ENCODE results near the gene OSER1. TPM values are rescaled to one million over a fixed set of nuclear protein-coding genes. Genes with fewer than 3 reads are reported as not detected.
A peak's percentile ranks its signal among the peaks of the same experiment; 100 is the strongest.

The OSER1 gene
- polyA plus RNA-seq, 1 of the 3 experiments (the other 2 are of a cell fraction): 22.3 TPM

DNA sequence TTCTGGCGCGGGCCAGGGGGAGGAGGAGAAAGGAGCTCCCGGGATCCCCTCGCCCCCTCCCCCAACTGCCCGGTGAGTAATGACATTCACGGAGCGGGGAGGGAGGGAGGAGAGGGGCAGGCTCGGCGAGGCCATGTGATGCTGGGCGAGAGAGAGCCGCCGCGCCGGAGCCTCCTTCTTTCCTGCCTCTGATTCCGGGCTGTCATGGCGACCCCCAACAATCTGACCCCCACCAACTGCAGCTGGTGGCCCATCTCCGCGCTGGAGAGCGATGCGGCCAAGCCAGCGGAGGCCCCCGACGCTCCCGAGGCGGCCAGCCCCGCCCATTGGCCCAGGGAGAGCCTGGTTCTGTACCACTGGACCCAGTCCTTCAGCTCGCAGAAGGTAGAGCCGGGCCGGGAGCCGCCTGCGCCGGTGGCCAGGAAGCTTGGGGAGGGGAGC, 36.6 kb upstream of the OSER1 start, which contains the start of gene GDAP1L1:
Gene GDAP1L1, plus strand, starts transcription at position 178 of the 441 bp plus-strand sequence. Its CDS starts 27 bp downstream, at position 205.
- Histone ChIP-seq H3K36me3 (replicated peaks in 1 of 2; ENCODE audit: control insufficient read depth in 1 of 2, insufficient read depth in 2 of 2, low read length in 1 of 2) (no peaks in the 10 kb centered on the region), H3K79me2 (ENCODE audit: insufficient read depth) (no peaks in the 10 kb centered on the region), H3K27ac (ENCODE audit: low read depth in 2 of 2, low read length in 1 of 2) (peak within 1 kb of the TSS in 1 of 2 experiments; percentile 48; a peak in 1 of 4 replicates), H2AFZ (ENCODE audit: low read depth) (no peak within 1 kb of the TSS), H3K4me2 (peak within 1 kb of the TSS; percentile 80), H3F3A (replicated peaks; ENCODE audit: insufficient read depth) (no peaks in the 10 kb centered on the region), H3K4me1 (ENCODE audit: control insufficient read depth in 1 of 2, insufficient read depth in 2 of 2, low read depth in 1 of 2, low read length in 1 of 2) (peaks cover 0 to 4% of the 10 kb centered on the region in 2 experiments; a peak in 2 of 4 replicates), H3K27me3 (ENCODE audit: insufficient read depth) (peaks cover 5% of the 10 kb centered on the region; the same call in 1 of the 2 replicates), H4K20me1 (ENCODE audit: insufficient read depth) (no peaks in the 10 kb centered on the region), H3K9me2 (no peaks in the 10 kb centered on the region), H3K4me3 (ENCODE audit: low read depth in 2 of 2, low read length in 1 of 2) (peak within 1 kb of the TSS; percentile 52 to 53), H3K9ac (no peak within 1 kb of the TSS), H3K9me3 (no peaks in the 10 kb centered on the region)
- ChIA-PET POLR2A (interaction anchor here (1.6 kb wide), 1 partner anchor 64 kb away, joined by 4 read pairs; the partner anchor contains the start of gene FITM2), CTCF (interaction anchor here (0.6 to 3.2 kb wide), 10 partner anchors 11 to 140 kb away, joined by 3 to 18 read pairs (median 4); partner anchors contain the start of gene FITM2)
- peak; percentile 91 for DNase-seq
- TF ChIP-seq GATA2 (CRISPR knock-in tag; IDR thresholded peaks at IDR 0.05) (no peak), MXI1 (IDR thresholded peaks at IDR 0.05; ENCODE audit: low read depth, low read length) (peak; percentile 50; the same call in 1 of the 2 replicates), CHD2 (IDR thresholded peaks at IDR 0.05; ENCODE audit: low read length, partially characterized antibody) (peak; percentile 16)
- TF ChIP-seq, protein P1, sequence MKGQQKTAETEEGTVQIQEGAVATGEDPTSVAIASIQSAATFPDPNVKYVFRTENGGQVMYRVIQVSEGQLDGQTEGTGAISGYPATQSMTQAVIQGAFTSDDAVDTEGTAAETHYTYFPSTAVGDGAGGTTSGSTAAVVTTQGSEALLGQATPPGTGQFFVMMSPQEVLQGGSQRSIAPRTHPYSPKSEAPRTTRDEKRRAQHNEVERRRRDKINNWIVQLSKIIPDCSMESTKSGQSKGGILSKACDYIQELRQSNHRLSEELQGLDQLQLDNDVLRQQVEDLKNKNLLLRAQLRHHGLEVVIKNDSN (IDR thresholded peaks at IDR 0.05; ENCODE audit: borderline replicate concordance, low read depth): peak; percentile 62; the same call in 1 of the 2 replicates
- WGBS (ENCODE audit: low lambda C conversion rate): 16% methylated on average over 3 of the region's 32 CpGs

GRCh38 chr20:44245977-44246376, 35.4 kb upstream of the OSER1 start:
- Histone ChIP-seq H4K20me1 (ENCODE audit: insufficient read depth) (no peaks in the 10 kb centered on the region), H2AFZ (ENCODE audit: low read depth) (no peak overlapping the region), H3K79me2 (ENCODE audit: insufficient read depth) (no peaks in the 10 kb centered on the region), H3F3A (replicated peaks; ENCODE audit: insufficient read depth) (no peaks in the 10 kb centered on the region), H3K27me3 (ENCODE audit: insufficient read depth) (peaks cover 5% of the 10 kb centered on the region; the same call in 1 of the 2 replicates), H3K36me3 (replicated peaks in 1 of 2; ENCODE audit: control insufficient read depth in 1 of 2, insufficient read depth in 2 of 2, low read length in 1 of 2) (no peaks in the 10 kb centered on the region), H3K4me3 (ENCODE audit: low read depth in 2 of 2, low read length in 1 of 2) (no peak overlapping the region), H3K4me1 (ENCODE audit: control insufficient read depth in 1 of 2, insufficient read depth in 2 of 2, low read depth in 1 of 2, low read length in 1 of 2) (peaks cover 0 to 4% of the 10 kb centered on the region in 2 experiments; a peak in 2 of 4 replicates), H3K9me3 (no peaks in the 10 kb centered on the region), H3K4me2 (no peak overlapping the region), H3K9ac (no peak overlapping the region), H3K9me2 (no peaks in the 10 kb centered on the region), H3K27ac (ENCODE audit: low read depth in 2 of 2, low read length in 1 of 2) (no peak overlapping the region)
- POLR2A ChIA-PET: no interaction called here
- CTCF ChIA-PET: interaction anchor here (1.0 to 3.2 kb wide), 5 partner anchors 27 to 65 kb away, joined by 3 to 18 read pairs (median 10); partner anchors contain the start of gene FITM2
- DNase-seq: no peak
- TF ChIP-seq GABPA (IDR thresholded peaks at IDR 0.05; ENCODE audit: low read depth) (no peak), POLR2AphosphoS5 (IDR thresholded peaks at IDR 0.05; ENCODE audit: low read depth, low read length) (no peak), TEAD4 (IDR thresholded peaks at IDR 0.05; ENCODE audit: borderline replicate concordance, insufficient read depth) (no peak), USF2 (IDR thresholded peaks at IDR 0.05; ENCODE audit: borderline replicate concordance, low read depth, low read length) (no peak), RAD21 (IDR thresholded peaks at IDR 0.05; ENCODE audit: low read length) (no peak), MXI1 (IDR thresholded peaks at IDR 0.05; ENCODE audit: low read depth, low read length) (no peak), MEF2A (IDR thresholded peaks at IDR 0.05; ENCODE audit: borderline replicate concordance, low read depth) (no peak), JUND (IDR thresholded peaks at IDR 0.05) (no peak), RXRA (IDR thresholded peaks at IDR 0.05; ENCODE audit: borderline replicate concordance, low read depth) (no peak), CHD2 (IDR thresholded peaks at IDR 0.05; ENCODE audit: low read length, partially characterized antibody) (no peak), TAF1 (IDR thresholded peaks at IDR 0.05; ENCODE audit: borderline replicate concordance, low read depth, low read length) (no peak)
- TF ChIP-seq, protein P2, sequence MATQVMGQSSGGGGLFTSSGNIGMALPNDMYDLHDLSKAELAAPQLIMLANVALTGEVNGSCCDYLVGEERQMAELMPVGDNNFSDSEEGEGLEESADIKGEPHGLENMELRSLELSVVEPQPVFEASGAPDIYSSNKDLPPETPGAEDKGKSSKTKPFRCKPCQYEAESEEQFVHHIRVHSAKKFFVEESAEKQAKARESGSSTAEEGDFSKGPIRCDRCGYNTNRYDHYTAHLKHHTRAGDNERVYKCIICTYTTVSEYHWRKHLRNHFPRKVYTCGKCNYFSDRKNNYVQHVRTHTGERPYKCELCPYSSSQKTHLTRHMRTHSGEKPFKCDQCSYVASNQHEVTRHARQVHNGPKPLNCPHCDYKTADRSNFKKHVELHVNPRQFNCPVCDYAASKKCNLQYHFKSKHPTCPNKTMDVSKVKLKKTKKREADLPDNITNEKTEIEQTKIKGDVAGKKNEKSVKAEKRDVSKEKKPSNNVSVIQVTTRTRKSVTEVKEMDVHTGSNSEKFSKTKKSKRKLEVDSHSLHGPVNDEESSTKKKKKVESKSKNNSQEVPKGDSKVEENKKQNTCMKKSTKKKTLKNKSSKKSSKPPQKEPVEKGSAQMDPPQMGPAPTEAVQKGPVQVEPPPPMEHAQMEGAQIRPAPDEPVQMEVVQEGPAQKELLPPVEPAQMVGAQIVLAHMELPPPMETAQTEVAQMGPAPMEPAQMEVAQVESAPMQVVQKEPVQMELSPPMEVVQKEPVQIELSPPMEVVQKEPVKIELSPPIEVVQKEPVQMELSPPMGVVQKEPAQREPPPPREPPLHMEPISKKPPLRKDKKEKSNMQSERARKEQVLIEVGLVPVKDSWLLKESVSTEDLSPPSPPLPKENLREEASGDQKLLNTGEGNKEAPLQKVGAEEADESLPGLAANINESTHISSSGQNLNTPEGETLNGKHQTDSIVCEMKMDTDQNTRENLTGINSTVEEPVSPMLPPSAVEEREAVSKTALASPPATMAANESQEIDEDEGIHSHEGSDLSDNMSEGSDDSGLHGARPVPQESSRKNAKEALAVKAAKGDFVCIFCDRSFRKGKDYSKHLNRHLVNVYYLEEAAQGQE (IDR thresholded peaks at IDR 0.05; ENCODE audit: low read depth, low read length): no peak
- TF ChIP-seq, protein P3, sequence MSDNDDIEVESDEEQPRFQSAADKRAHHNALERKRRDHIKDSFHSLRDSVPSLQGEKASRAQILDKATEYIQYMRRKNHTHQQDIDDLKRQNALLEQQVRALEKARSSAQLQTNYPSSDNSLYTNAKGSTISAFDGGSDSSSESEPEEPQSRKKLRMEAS (IDR thresholded peaks at IDR 0.05; ENCODE audit: low read depth): no peak
- TF ChIP-seq, protein P1 (IDR thresholded peaks at IDR 0.05; ENCODE audit: borderline replicate concordance, low read depth): no peak
- TF ChIP-seq, protein P4, sequence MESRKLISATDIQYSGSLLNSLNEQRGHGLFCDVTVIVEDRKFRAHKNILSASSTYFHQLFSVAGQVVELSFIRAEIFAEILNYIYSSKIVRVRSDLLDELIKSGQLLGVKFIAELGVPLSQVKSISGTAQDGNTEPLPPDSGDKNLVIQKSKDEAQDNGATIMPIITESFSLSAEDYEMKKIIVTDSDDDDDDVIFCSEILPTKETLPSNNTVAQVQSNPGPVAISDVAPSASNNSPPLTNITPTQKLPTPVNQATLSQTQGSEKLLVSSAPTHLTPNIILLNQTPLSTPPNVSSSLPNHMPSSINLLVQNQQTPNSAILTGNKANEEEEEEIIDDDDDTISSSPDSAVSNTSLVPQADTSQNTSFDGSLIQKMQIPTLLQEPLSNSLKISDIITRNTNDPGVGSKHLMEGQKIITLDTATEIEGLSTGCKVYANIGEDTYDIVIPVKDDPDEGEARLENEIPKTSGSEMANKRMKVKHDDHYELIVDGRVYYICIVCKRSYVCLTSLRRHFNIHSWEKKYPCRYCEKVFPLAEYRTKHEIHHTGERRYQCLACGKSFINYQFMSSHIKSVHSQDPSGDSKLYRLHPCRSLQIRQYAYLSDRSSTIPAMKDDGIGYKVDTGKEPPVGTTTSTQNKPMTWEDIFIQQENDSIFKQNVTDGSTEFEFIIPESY (IDR thresholded peaks at IDR 0.05; ENCODE audit: borderline replicate concordance, low read depth): no peak
- 64% methylated on average over 4 of the region's 4 CpGs for WGBS (ENCODE audit: low lambda C conversion rate)

Measured in SK-N-SH (cell line).